Frontal cortex (tissue), 4 donors: ENCODE data around the gene DIPK2A. TPM values are rescaled to one million over a fixed set of nuclear protein-coding genes. Genes with fewer than 3 reads are reported as not detected.

ENCODE experiments used
- DNase-seq, 2 donors: peaks; one replicate each; pipeline ENCODE4 v3.0.0; 2012; ENCODE audit warnings: low spot score in 2 of 2
- FAIRE-seq: peaks from 2 replicates; lab custom pipeline; 2012; peaks lifted over from hg19 to GRCh38; lab: Jason Lieb, UNC
- total RNA-seq: library from RNA; depleted of rRNA; stranded (reverse); fragments of >200 nt; gene quantifications from one replicate; pipeline ENCODE4 v1.2.3, GENCODE V29; 2014
- donor health status: control.
- donor health status: control.
- donor health status: control.

Gene DIPK2A
- total RNA-seq, 1 donor from 2014 or later: 63.6 TPM

DNA sequence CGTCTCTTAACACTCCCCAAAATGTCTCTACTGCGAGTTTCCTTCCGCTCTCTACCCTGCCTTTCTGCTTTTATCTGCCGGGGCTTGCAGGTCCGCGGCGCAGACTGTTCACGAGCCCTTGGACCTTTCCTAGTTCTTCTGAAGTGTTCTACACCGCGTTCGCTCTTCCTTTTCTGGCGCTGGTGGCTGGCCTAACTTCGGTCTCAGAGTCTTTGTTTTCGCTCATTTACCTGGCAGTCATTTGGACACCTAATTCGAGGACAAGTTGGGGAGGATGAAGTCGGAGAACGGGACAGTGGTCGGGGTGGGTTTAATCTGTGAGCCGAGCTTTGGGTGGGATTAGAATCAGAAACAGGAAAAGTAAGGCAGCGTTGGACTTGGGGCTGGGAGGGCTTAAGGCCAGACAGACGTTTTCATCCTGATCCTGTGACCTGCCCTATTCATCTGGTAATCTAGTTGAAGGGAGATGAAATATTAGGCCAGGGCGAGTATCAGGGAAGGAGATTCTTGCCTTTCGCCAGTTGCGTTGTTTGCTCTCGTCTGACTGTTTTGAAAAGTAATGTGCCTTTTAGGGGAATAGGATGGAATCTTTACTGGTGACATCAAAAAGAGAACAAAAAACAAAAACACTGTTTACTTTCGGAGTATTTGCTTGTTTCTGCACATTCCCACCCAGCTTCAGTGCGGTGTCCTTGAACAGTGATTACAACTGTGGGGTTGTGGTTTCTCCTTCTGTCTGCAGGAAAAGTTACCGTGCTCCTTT is 1.8 kb downstream of the DIPK2A start:
- no peak for DNase-seq

GRCh38 chr3:143974271-143975238 is 2.9 kb downstream of the DIPK2A start:
- DNase-seq (no peak), FAIRE-seq (no peak)

More for the DNA sequence above, 1.8 kb downstream of the DIPK2A start:
- FAIRE-seq: no peak

DNA sequence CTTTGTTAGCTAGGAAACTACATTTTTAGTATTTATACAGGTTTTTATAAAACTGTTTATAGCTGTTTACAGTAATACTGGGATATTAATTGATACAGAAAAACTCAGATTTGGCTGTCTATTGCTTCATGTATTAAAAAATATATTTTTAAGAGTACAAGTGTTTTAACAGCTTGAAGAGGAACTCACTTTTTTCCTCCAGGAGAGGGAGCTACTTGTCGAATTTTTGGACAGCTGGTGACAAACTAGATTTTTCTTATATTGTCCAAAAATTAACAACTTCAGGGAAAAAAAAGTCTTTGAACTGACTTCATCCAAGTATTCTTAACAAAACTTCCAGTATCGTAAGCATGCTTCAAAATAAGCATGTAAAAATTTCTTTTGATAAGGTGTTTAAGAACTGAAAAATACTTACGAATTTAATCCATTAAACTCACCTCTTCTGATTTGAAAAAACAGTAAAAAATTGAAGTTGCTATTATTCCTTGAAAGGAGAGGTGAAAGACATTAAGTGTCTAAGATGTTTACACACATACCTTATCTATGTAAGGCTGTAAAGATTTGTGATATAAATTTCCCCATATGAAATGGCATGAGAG is 4.0 kb downstream of the DIPK2A start:
- no peak for FAIRE-seq
- DNase-seq: no peak

DNA sequence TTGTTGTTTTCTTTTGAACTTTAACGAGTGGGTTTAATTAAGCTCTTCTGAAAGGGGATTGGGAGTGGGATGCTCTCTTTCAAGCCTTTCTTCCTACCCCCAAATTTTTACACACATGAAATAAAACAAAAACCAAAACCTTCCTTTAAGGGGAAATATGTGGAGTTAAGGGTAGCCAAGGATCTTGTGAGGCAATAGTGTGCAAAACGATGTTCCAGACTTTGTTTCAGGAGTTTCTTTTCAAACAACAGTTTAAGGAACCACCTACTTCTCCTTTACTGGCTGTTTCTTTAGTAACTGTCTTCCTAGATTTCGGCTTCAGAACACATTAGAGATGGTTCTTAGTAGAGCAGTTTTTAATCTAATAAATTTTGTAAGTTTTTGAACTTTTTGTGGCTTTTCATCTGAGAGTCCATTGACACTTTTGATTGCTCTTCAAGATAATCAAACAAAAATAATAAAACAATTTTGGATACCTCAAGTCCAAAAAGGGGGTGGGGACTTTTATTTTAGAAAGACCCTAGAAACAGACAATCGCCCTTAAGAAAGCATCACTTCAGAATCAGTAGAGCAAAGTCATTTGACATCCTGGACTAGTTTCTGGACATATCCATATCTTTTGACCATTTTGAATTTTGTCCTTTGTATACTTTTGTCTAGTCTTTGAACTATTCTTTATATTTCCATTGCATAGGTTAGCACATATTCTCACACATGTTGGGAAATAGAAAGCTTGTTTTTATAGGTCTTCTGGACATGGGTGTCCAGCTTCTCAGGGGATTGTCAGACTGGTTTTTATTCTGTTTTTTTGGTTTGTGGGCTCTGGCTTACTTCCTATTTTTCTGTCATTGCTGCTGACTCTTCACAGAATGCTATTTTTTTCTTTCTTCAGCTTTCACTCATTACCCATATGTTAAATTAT is 6.0 kb downstream of the DIPK2A start:
- no peak for FAIRE-seq
- DNase-seq: no peak

- no peak for DNase-seq
- FAIRE-seq: no peak
These were observed 6.6 kb downstream of the DIPK2A start for GRCh38 chr3:143978263-143978631.

DNA sequence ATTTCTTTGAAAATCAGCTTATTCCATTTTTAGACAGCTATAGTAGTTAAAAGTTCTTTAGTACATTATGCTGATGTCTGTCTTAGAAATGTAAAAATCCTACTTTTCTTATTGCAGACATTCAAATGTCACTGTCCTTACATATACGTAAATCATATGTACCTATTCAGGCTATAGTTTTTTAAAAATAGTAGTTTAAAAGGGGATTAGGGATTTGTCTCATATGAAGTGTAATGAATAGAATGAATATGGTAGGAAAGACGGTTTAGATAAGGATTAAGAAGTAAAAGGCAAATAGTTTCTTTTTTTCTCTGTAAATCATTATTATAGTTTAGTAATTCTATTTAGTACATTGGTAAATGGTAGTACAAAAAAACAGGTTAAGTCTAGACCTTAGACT is 7.4 kb downstream of the DIPK2A start:
- DNase-seq (no peak), FAIRE-seq (peak; percentile 63)

DNA sequence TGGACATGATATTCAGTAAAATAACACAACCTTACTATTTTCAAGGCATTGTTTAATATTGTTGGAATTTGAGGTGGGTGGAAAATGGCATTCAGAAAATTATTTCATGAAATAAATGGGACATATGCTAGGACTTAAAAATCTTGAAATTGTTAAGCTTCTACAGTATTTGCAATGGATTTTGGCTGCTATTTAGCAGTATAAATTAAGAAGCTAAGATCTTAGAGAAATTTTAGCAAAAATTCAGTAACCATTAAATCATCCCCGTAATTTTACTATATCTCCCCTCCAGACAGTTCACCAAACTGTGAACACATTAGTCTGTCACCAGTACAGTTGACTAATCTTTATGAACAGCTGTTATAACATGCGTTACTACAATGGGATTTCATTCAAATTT is 8.2 kb downstream of the DIPK2A start:
- no peak for FAIRE-seq
- no peak for DNase-seq

GRCh38 chr3:143988306-143988705 is 16.7 kb downstream of the DIPK2A start:
- DNase-seq: no peak
- no peak for FAIRE-seq

GRCh38 chr3:143989461-143989860 is 17.8 kb downstream of the DIPK2A start:
- DNase-seq: no peak
- FAIRE-seq: no peak

DNA sequence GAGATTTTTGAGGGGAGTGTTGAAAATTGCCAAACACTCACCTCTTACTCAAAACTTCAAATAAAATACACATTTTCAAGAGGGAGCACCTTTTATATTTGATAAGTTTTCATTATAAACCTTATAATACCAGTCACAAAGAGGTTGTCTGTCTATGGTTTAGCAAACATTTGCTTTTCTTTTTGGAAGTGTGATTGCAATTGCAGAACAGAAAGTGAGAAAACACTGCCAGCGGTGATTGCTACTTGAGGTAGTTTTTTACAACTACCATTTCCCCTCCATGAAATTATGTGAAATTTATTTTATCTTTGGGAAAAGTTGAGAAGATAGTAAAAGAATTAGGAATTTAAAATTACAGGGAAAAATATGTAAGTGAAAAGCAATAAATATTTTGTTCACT is 20.1 kb downstream of the DIPK2A start:
- no peak for DNase-seq
- no peak for FAIRE-seq

GRCh38 chr3:143998266-143998665 is 26.6 kb downstream of the DIPK2A start:
- DNase-seq (no peak), FAIRE-seq (no peak)

DNA sequence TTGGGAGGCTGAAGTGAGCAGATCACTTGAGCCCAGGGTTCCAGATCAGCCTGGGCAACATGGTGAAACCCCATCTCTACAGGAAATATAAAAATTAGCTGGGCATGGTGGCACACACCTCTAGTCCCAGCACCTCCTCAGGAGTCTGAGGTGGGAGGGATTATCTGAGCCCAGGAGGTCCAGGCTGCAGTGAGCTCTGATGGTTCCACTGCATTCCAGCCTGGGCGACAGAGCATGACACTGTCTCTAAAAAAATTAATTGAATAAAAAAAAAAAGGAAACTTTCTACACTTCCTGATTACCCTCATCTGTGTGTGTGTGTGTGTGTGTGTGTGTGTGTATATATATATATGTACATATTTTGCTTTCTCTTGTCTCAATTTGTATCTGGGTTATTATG is 31.4 kb downstream of the DIPK2A start:
- DNase-seq (no peak), FAIRE-seq (no peak)

DNA sequence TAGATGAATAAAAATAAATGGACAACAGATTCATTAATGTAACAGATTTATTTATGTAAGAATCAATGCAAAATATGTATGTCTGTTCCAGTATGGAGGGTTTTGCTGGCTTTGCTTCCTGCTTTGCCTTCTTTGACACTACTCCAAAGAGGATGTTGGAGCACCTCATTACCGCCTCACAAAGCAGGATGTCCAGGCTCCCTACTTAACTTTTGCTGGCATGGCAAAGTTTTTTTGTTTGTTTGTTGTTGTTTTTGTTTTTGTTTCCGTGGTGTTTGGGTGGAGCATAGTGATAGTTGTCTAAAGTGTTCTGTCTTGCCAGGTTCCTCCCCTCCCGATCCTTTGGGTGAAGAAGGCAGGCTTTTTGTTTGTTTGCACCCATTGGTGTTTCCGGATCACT is 38.7 kb downstream of the DIPK2A start:
- FAIRE-seq (no peak), DNase-seq (no peak)

DNA sequence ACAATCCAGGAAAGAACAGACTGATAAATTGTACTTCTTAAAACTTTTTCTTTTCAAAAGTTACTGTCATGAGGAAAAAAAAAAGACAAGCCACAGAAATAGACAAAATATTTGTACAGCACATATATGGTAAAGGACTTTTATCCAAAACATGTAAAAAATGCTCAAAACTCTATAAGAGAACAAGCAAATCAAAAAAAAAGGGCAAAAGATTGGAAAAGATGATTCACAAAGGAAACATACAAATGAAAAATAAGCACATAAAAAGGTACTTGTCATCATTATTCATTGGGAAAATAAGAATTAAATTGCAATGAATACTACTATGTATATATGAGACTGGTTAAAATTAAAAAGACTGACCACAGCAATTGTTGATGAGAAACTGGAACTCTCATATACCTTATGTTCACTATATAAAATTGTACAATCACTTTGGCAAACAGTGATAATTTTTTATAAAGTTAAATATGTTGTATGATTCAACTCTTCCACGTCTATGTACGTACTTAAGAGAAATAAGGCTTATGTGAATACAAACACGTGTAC is 39.7 kb downstream of the DIPK2A start:
- DNase-seq (no peak), FAIRE-seq (no peak)

- DNase-seq (no peak), FAIRE-seq (no peak)
These were observed 43.5 kb downstream of the DIPK2A start for GRCh38 chr3:144015133-144015532.

DNA sequence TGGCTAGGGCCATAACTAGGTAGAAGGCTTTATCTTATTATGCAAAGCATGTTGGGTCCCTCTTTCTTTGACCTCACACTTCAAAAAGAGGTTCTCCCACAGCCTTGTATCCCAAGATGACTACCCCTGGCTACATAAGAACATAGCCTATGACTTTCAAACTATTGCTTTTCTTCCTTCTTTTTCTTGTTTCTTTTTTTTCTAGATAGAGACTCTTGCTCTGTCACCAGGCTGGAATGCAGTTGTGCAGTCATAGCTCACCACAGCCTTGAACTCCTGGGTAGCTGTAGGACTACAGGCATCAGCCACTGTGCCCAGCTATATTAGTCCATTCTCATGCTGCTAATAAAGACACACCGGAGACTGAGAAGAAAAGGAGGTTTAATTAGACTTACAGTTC is 47.2 kb downstream of the DIPK2A start:
- DNase-seq: no peak
- no peak for FAIRE-seq
